Trophoblast cell (in vitro differentiated cells and primary cell): Measurements from ENCODE around the gene USP1.

ENCODE experiments used
- DNase-seq, 2 donors: peaks; one replicate each; pipeline ENCODE4 v3.0.0-alpha.2; 2016
- H2AFZ ChIP-seq: 2 replicates; pipeline ENCODE4 v1.6.1; 2013; ENCODE audit warnings: low read length, moderate library complexity, mild to moderate bottlenecking; ENCODE audit not compliant: insufficient read depth, poor library complexity
- H2AK5ac ChIP-seq: 2 replicates; pipeline ENCODE4 v1.6.1; 2013; ENCODE audit warnings: mild to moderate bottlenecking, low read length
- H2BK120ac ChIP-seq: 2 replicates; pipeline ENCODE4 v1.6.1; 2013; ENCODE audit warnings: low read length, mild to moderate bottlenecking, moderate library complexity; ENCODE audit not compliant: insufficient read depth, poor library complexity
- H2BK12ac ChIP-seq: 2 replicates; pipeline ENCODE4 v1.6.1; 2013; ENCODE audit warnings: mild to moderate bottlenecking, low read length, moderate library complexity
- H2BK5ac ChIP-seq: 2 replicates; pipeline ENCODE4 v1.6.1; 2013; ENCODE audit warnings: low read length, low read depth, moderate library complexity, mild to moderate bottlenecking; ENCODE audit not compliant: poor library complexity
- H3K14ac ChIP-seq: 2 replicates; pipeline ENCODE4 v1.6.1; 2013; ENCODE audit warnings: mild to moderate bottlenecking, low read length
- H3K18ac ChIP-seq: 2 replicates; pipeline ENCODE4 v1.6.1; 2013; ENCODE audit warnings: mild to moderate bottlenecking, low read length
- H3K23ac ChIP-seq: 2 replicates; pipeline ENCODE4 v1.6.1; 2013; ENCODE audit warnings: low read length
- H3K27ac ChIP-seq: 2 replicates; pipeline ENCODE4 v1.5.1; 2013; ENCODE audit warnings: low read depth, mild to moderate bottlenecking, inconsistent platforms, low read length, moderate library complexity
- H3K27me3 ChIP-seq: 2 replicates; pipeline ENCODE4 v1.6.1; 2013; ENCODE audit warnings: inconsistent platforms, mild to moderate bottlenecking, low read length, moderate library complexity; ENCODE audit not compliant: insufficient read depth
- H3K36me3 ChIP-seq, 2 experiments: 1 replicate in 1 of 2; 2 replicates in 1 of 2; pipeline ENCODE4 v1.6.1; 2013; ENCODE audit warnings: low read length in 2 of 2, mild to moderate bottlenecking in 2 of 2, moderate library complexity in 1 of 2; ENCODE audit not compliant: insufficient read depth in 2 of 2, control insufficient read depth in 1 of 2
- H3K4ac ChIP-seq: 2 replicates; pipeline ENCODE4 v1.6.1; 2013; ENCODE audit warnings: low read depth, mild to moderate bottlenecking, low read length, moderate library complexity
- H3K4me1 ChIP-seq, 2 experiments: 1 replicate in 1 of 2; 2 replicates in 1 of 2; pipeline ENCODE4 v1.6.1; 2013; ENCODE audit warnings: low read length in 2 of 2, mild to moderate bottlenecking in 2 of 2, moderate library complexity in 1 of 2; ENCODE audit not compliant: insufficient read depth in 2 of 2, control insufficient read depth in 1 of 2
- H3K4me2 ChIP-seq: 2 replicates; pipeline ENCODE4 v1.6.1; 2013; ENCODE audit warnings: inconsistent platforms, mild to moderate bottlenecking, low read length, moderate library complexity
- H3K4me3 ChIP-seq: 2 replicates; pipeline ENCODE4 v1.5.1; 2013; ENCODE audit warnings: mild to moderate bottlenecking, low read depth, low read length, inconsistent platforms
- H3K79me1 ChIP-seq: one replicate; pipeline ENCODE4 v1.6.1; 2013; ENCODE audit warnings: low read length
- H3K79me2 ChIP-seq: 2 replicates; pipeline ENCODE4 v1.6.1; 2013; ENCODE audit warnings: low read length, mild to moderate bottlenecking; ENCODE audit not compliant: control insufficient read depth, insufficient read depth, poor library complexity
- H3K9ac ChIP-seq: 2 replicates; pipeline ENCODE4 v1.6.1; 2013; ENCODE audit warnings: mild to moderate bottlenecking, low read length
- H3K9me3 ChIP-seq: 2 replicates; pipeline ENCODE4 v1.6.1; 2013; ENCODE audit warnings: low read depth, mild to moderate bottlenecking, control low read depth, inconsistent platforms, low read length; ENCODE audit not compliant: insufficient read depth
- H4K12ac ChIP-seq: 2 replicates; pipeline ENCODE4 v1.6.1; 2013; ENCODE audit warnings: low read depth, mild to moderate bottlenecking, low read length, moderate library complexity
- H4K8ac ChIP-seq: 2 replicates; pipeline ENCODE4 v1.6.1; 2013; ENCODE audit warnings: low read depth, mild to moderate bottlenecking, low read length, moderate library complexity
- H4K91ac ChIP-seq: one replicate; pipeline ENCODE4 v1.6.1; 2013; ENCODE audit warnings: low read depth, mild to moderate bottlenecking, low read length, moderate library complexity
- WGBS: extraction: QIAGEN DNeasy Blood & Tissue Kit; methylation state at CpG from one replicate; pipeline ENCODE4 v1.1.7; 2013; ENCODE audit warnings: missing lambda C conversion rate; ENCODE audit not compliant: insufficient read length, insufficient coverage; ENCODE audit errors: extremely low coverage; 5-methylcytosine and 5-hydroxymethylcytosine counted together

Gene USP1

DNA sequence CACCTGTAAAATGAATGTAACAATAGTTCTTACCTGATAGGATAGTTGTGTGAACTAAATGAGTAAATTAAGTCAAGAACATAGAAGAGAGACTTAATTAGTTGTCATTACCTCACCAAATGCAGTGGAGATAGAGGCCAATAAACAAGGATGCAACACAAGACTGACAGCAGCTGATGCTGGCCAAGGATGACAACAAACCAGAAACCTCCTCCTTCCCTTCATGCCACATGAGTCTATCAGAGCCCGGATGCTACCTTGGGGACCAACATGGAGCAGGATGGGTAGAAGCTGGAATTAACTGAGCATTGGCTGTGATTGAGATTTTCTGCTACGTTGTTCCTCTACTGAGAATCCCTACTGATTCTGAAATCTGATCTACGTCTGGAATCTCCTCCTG is 30.3 kb upstream of the USP1 start:
- no peak overlapping the region for H2BK12ac ChIP-seq
- H2BK5ac ChIP-seq = no peak overlapping the region
- no peak overlapping the region for H2AFZ ChIP-seq
- H3K4me1 ChIP-seq = peaks cover 2 to 4% of the 10 kb centered on the region in 2 experiments
- no CpG with 5 or more reads among the region's 3 CpGs for WGBS
- no peak overlapping the region for H2BK120ac ChIP-seq
- no peak overlapping the region for H3K18ac ChIP-seq
- H3K27ac ChIP-seq = no peak overlapping the region
- no peak overlapping the region for H4K12ac ChIP-seq
- no peaks in the 10 kb centered on the region for H3K79me2 ChIP-seq
- no peaks in the 10 kb centered on the region for H3K9me3 ChIP-seq
- no peak overlapping the region for H3K4ac ChIP-seq
- no peaks in the 10 kb centered on the region for H3K27me3 ChIP-seq
- no peak overlapping the region for H4K8ac ChIP-seq
- no peaks in the 10 kb centered on the region for H3K36me3 ChIP-seq
- H3K4me2 ChIP-seq = no peak overlapping the region
- DNase-seq = peak in 1 of 2 donors; percentile 15
- peaks cover 2% of the 10 kb centered on the region for H3K79me1 ChIP-seq
- no peak overlapping the region for H4K91ac ChIP-seq
- no peak overlapping the region for H3K9ac ChIP-seq
- no peak overlapping the region for H3K23ac ChIP-seq
- H2AK5ac ChIP-seq = no peak overlapping the region
- H3K14ac ChIP-seq = no peak overlapping the region
- H3K4me3 ChIP-seq = no peak overlapping the region

DNA sequence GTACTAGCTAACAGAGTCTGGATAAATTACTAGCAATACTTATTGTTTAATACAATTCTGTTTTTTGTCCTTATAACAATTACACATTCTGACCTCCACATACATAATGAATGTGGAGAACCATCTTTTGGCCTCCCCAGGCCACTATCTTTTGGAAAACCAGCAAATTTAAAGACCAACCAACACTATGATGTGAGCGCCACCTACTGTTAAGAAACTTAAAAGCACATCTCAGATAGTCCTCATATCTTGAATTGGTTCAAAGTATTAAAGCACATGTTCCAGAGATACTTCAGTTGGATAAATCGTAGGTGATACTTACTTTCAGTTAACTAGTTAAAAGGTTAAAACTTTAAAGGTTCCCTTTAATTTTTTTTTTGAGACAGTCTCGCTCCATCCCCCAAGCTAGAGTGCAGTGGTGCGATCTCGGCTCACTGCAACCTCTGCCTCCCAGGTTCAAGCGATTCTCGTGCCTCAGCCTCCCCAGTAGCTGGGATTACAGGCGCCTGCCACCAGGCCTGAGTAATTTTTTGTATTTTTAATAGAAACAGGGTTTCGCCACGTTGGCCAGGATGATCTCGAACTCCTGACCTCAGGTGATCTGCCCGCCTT is 29.3 kb upstream of the USP1 start:
- Histone ChIP-seq H3K9ac (no peak overlapping the region), H2AFZ (no peak overlapping the region), H4K91ac (no peak overlapping the region), H3K79me2 (no peaks in the 10 kb centered on the region), H3K36me3 (no peaks in the 10 kb centered on the region), H3K27me3 (no peaks in the 10 kb centered on the region), H3K14ac (no peak overlapping the region), H2BK12ac (no peak overlapping the region), H4K8ac (no peak overlapping the region), H2AK5ac (no peak overlapping the region), H3K79me1 (peaks cover 2% of the 10 kb centered on the region), H3K4me1 (peaks cover 2 to 4% of the 10 kb centered on the region in 2 experiments), H3K27ac (no peak overlapping the region), H3K18ac (no peak overlapping the region), H3K23ac (no peak overlapping the region), H3K4me2 (no peak overlapping the region), H3K9me3 (no peaks in the 10 kb centered on the region), H2BK120ac (no peak overlapping the region), H4K12ac (no peak overlapping the region), H3K4me3 (no peak overlapping the region), H2BK5ac (no peak overlapping the region), H3K4ac (no peak overlapping the region)
- WGBS = no CpG with 5 or more reads among the region's 12 CpGs
- DNase-seq = peak; percentile 24 to 91

DNA sequence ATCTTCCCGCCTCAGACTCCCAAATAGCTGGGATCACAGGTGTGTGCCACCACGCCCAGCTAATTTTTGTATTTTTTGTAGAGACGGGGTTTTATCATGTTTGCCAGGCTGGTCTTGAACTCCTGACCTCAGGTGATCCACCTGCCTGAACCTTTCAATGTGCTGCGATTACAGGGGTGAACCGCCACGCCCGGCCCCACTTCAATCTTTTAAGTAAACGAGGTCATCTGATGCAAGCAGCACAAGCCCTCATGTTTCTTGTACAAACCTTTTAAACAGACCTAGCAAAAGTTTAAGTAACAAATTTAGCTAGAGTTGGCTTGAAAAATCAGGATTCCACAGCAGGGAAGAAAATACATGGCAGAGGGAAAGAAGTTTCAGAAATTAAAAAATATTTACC is 21.2 kb upstream of the USP1 start:
- no peak overlapping the region for H3K18ac ChIP-seq
- H3K4me2 ChIP-seq = no peak overlapping the region
- H2BK12ac ChIP-seq = no peak overlapping the region
- H2BK5ac ChIP-seq = no peak overlapping the region
- no peak overlapping the region for H3K4ac ChIP-seq
- H3K14ac ChIP-seq = no peak overlapping the region
- no peaks in the 10 kb centered on the region for H3K79me2 ChIP-seq
- H3K9ac ChIP-seq = no peak overlapping the region
- DNase-seq = no peak
- no peaks in the 10 kb centered on the region for H3K4me1 ChIP-seq
- no peak overlapping the region for H3K27ac ChIP-seq
- no peak overlapping the region for H3K23ac ChIP-seq
- no peaks in the 10 kb centered on the region for H3K79me1 ChIP-seq
- H4K12ac ChIP-seq = no peak overlapping the region
- no peak overlapping the region for H2AK5ac ChIP-seq
- H3K4me3 ChIP-seq = no peak overlapping the region
- H4K91ac ChIP-seq = no peak overlapping the region
- no peak overlapping the region for H4K8ac ChIP-seq
- H3K36me3 ChIP-seq = no peaks in the 10 kb centered on the region
- H2AFZ ChIP-seq = no peak overlapping the region
- no CpG with 5 or more reads among the region's 8 CpGs for WGBS
- no peaks in the 10 kb centered on the region for H3K27me3 ChIP-seq
- H2BK120ac ChIP-seq = no peak overlapping the region
- H3K9me3 ChIP-seq = no peaks in the 10 kb centered on the region

DNA sequence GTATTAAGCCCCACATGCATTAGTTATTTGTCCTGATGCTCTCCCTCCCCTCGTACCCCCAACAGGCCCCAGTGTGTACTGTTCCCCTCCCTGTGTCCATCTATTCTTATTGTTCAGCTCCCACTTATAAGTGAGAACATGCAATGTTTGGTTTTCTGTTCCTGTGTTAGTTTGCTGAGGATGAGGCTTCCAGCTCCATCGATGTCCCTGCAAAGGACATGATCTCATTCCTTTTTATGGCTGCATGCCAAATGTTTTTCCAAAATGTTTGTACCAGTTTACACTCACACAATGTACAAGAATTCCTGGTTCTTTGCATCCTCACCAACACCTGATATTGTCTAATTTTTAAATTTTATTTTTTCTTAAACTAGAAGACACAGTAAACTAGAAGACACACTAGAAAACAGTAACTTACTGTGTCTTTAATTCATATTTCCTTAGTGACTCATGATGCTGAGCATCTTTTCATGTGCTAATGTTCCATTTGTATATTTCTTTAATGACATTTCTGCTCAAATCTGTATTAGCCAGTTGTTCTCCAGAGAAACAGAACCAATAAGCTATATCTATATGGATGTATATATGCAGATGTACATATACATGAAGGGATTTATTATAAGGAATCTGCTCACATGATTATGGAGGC is 19.4 kb upstream of the USP1 start:
- no peak overlapping the region for H3K27ac ChIP-seq
- DNase-seq = no peak
- no peaks in the 10 kb centered on the region for H3K4me1 ChIP-seq
- H2BK120ac ChIP-seq = no peak overlapping the region
- no peak overlapping the region for H3K23ac ChIP-seq
- H2AFZ ChIP-seq = no peak overlapping the region
- no peak overlapping the region for H3K4ac ChIP-seq
- H4K12ac ChIP-seq = no peak overlapping the region
- no CpG with 5 or more reads among the region's 2 CpGs for WGBS
- no peak overlapping the region for H3K18ac ChIP-seq
- H4K91ac ChIP-seq = no peak overlapping the region
- H3K36me3 ChIP-seq = no peaks in the 10 kb centered on the region
- no peak overlapping the region for H3K9ac ChIP-seq
- H3K27me3 ChIP-seq = no peaks in the 10 kb centered on the region
- H2AK5ac ChIP-seq = no peak overlapping the region
- H2BK12ac ChIP-seq = no peak overlapping the region
- no peak overlapping the region for H4K8ac ChIP-seq
- H3K79me1 ChIP-seq = no peaks in the 10 kb centered on the region
- H2BK5ac ChIP-seq = no peak overlapping the region
- no peak overlapping the region for H3K4me3 ChIP-seq
- H3K14ac ChIP-seq = no peak overlapping the region
- H3K9me3 ChIP-seq = no peaks in the 10 kb centered on the region
- no peak overlapping the region for H3K4me2 ChIP-seq
- H3K79me2 ChIP-seq = no peaks in the 10 kb centered on the region
